GM19324 (cell line): ENCODE data around the gene DGCR2.
"Not testable (repeated sequence)": the region's sequence is repeated elsewhere in the genome, so short reads cannot be mapped to it uniquely, and the experiment has no call there.

Experiments
- ATAC-seq: cut with Tn5 transposase; IDR thresholded peaks from one replicate; pipeline ENCODE4 v1.9.1; 2021; ENCODE audit warnings: mild to moderate bottlenecking, moderate library complexity; ENCODE audit not compliant: unreplicated experiment, low FRiP score

The DGCR2 gene

DNA sequence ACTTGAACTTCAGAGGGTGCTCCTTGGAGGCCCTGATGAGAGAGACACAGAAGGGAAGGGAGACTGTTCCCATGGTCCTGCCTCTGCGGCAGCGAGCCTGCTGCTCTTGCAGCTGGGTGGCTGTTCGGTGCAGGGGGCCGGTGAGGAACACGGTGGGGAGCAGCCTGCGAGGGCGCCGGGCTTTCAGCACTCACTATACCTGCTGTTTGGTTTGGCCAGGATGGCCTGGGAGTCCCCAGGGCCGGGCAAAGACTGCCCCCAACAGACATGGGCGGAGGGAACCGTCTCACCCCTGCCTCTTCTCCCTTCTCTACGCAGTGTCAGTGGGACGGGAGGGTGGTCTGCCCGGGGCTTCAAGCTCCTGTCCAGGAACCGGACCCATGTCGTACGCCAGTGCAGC, 128.2 kb downstream of the DGCR2 start:
- ATAC-seq, result no peak

DNA sequence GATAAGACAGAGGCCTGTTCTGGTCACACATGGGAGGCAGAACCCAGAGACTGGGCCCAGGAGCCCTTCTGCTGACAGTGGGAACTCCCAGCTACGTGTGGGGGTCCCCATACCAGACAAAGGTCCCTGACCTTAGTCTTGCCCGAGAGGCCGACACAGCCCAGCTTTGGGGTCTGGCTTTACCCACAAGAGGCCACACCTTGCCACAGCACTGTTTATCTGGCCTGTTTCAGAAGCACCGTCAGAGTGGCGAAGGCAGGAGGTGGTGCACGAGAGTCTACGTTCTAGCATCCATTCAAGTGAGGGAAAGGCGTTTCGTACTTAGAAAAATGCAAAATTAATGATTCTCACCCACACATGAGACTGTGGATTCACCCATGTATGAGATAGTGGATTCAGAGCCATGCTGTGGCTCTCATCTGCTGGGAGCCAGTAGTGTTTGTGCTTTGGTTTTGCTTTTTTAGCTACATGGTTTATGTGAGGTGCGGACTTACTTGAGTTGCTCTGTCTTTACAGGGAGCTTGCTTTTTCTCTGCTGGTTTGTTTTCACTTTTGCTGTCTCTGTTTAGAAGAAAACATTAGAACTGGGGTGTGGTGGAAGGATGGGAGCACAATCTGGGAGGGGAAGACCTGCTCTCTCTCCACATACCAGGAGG, 129.5 kb downstream of the DGCR2 start:
- no peak for ATAC-seq

DNA sequence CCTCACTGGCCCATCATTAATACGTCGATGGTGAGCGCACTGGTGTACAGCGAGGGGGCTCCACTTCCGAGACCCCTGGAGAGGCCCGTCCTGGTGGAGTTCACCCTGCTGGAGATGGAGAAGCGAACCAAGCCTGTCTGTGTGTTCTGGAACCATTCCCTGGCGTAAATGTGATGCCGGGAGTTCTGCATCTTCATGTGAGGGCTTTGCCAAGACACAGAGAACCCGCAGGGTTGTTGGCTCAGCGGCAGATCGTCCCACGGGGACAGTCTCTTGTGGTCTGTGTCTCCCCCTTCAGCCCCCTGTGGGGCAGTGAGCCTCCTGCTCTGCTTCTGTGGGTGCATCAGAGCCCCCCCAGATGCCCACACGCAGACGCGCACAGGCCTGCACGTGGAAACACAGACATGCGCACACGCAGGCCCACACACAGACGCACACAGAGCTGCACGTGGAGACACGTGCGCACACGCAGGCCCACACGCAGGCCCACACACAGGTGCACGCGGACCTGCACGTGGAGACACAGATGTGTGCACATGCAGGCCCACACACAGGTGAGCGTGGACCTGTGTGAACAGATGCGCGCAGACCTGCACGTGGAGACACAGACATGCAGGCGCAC, 130.3 kb downstream of the DGCR2 start:
- no peak for ATAC-seq

DNA sequence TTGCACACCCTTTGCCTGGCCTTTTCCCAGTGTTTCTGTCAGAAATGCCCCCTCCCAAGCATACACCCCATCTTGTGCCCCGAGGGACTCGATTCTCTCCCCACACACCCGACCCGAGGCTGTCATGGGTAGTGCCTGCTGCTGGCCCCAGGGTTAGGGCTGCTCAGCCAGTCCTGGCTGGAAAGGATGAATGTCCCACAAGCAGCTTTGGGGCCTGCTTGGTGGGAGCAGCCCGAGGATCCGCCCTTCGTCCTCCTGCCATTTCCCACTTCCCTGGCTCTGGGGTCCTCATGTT, 131.1 kb downstream of the DGCR2 start:
- ATAC-seq, result no peak

DNA sequence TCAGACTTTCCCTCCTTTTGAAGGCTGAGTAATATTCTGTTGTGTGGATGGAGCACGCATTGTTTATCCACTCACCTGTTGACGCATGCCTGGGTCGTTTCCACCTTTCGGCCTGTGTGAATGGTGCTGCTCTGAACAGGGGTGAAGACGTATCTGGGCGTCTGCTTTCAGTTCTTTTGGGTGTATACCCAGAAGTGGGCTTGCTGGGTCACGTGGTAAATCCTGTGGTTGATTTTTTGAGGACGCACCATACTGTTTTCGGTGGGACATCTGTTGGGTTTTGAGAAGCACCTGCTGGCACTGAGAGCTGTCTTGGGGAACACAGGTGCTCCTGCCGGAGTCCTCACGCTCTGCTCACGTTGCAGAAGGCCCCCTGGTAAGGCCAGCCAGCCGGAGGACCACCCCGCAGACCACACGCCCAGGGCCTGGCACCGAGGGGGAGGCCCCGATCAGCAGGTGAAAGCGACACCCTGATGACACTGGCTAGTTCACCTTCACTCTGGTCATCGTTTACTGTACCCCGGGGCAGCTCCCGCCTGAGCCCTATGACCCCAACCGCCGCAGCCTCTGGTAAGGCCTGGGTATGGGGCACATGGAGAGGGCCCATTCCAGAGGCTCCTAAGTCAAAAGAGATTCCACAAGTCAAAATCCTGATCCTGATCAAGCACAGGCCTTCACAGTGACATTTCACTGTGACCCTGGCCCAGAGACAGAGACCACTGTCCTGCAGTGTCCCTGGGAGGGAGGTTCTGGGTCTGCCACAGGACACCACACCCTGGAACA, 131.7 kb downstream of the DGCR2 start:
- ATAC-seq, result no peak

DNA sequence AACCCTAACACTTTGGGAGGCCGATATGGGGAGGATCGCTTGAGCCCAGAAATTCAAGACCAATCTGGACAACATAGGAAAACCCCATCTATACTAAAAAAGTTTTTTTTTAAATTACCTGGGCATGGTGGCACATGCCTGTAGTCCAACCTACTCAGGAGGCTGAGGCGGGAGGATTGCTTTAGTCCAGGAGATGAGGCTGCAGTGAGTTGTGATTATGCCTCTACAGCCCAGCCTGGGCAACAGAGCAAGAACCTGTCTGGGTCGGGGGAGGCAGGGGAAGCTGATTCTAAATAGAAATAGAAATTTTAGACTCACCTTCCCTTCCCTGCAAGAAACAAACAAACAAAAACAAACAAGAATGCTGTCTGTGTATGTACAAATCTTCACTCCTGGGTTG, 133.3 kb downstream of the DGCR2 start:
- ATAC-seq, result no peak

DNA sequence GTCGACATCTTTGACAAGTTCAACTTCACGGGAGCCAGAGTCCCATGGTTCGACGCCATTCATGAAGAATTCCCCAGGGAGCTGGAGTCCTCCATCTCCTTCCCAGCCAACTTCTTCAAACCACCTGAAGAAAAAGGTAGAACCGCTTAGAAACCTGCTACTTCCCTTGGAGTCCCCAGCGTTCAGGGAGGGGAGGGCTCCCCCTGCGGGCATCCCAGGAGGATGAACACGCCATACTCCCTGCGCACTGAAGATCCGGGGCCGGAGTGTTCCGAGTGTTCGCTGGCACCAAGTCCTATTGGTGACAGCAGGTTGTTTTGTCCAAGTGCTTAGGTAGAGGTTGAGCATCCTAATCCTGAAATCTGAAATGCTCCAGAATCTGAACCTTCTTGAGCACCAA, 134.4 kb downstream of the DGCR2 start:
- ATAC-seq, result no peak

DNA sequence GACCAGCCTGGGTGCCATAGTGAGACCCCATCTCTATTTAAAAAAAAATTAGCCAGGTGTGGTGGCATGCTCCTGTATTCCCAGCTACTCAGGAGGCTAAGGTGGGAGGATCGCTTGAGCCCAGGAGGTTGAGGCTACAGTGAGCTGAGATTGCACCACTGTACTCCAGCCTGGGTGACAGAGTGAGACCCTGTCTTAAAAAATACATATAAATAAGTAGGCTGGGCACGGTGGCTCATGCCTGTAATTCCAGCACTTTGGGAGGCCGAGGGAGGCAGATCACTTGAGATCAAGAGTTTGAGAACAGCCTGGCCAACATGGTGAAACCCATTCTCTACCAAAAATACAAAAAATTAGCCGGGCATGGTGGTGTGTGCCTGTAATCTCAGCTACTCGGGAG, 135.1 kb downstream of the DGCR2 start:
- ATAC-seq, result not testable (repeated sequence)
